KMS-11 (cell line): Measurements from ENCODE around the gene LEFTY1.

Source experiments
- H2AFZ ChIP-seq: fragments of 200-600 bp; sonication (generic); 2 replicates; pipeline ENCODE4 v1.6.1; 2016; ENCODE audit warnings: antibody characterized with exemption, mixed run types, low read depth
- H3K27ac ChIP-seq: fragments of 200-600 bp; sonication (generic); 2 replicates; pipeline ENCODE4 v1.6.1; 2016; ENCODE audit warnings: mild to moderate bottlenecking, mixed run types
- H3K27me3 ChIP-seq: fragments of 200-600 bp; sonication (generic); 2 replicates; pipeline ENCODE4 v1.6.1; 2017; ENCODE audit warnings: mild to moderate bottlenecking, low read depth, mixed run types, moderate library complexity; ENCODE audit not compliant: insufficient read depth
- H3K36me3 ChIP-seq: fragments of 200-600 bp; sonication (generic); 2 replicates; pipeline ENCODE4 v1.6.1; 2017; ENCODE audit warnings: mild to moderate bottlenecking, mixed run types; ENCODE audit not compliant: insufficient read depth
- H3K4me1 ChIP-seq: fragments of 200-600 bp; sonication (generic); 2 replicates; pipeline ENCODE4 v1.6.1; 2016; ENCODE audit warnings: mild to moderate bottlenecking, low read depth, mixed run types; ENCODE audit not compliant: poor library complexity, severe bottlenecking
- H3K4me2 ChIP-seq: fragments of 200-600 bp; sonication (generic); 2 replicates; pipeline ENCODE4 v1.7.0; 2016; ENCODE audit warnings: mild to moderate bottlenecking, mixed run types
- H3K4me3 ChIP-seq: fragments of 200-600 bp; sonication (generic); IDR thresholded peaks from 2 replicates; pipeline ENCODE4 v1.6.1; 2017; ENCODE audit warnings: low read depth, low read length, mixed read lengths; ENCODE audit not compliant: insufficient read depth
- H3K79me2 ChIP-seq: fragments of 200-600 bp; sonication (generic); 2 replicates; pipeline ENCODE4 v1.6.1; 2016; ENCODE audit warnings: low read depth, mixed run types; ENCODE audit not compliant: insufficient read depth
- H3K9ac ChIP-seq: fragments of 200-600 bp; sonication (generic); 2 replicates; pipeline ENCODE4 v1.6.1; 2016; ENCODE audit warnings: mild to moderate bottlenecking, mixed run types
- H4K20me1 ChIP-seq: fragments of 200-600 bp; sonication (generic); 2 replicates; pipeline ENCODE4 v1.6.1; 2016; ENCODE audit warnings: mild to moderate bottlenecking, mixed run types; ENCODE audit not compliant: insufficient read depth
- TF ChIP-seq, protein P1 (sequence below): fragments of 200-600 bp; sonication (generic); conservative IDR thresholded peaks from 2 replicates; pipeline ENCODE4 v1.6.1; 2017; ENCODE audit warnings: low read depth, mild to moderate bottlenecking, antibody characterized with exemption, low read length, moderate library complexity, mixed read lengths

Gene LEFTY1

DNA sequence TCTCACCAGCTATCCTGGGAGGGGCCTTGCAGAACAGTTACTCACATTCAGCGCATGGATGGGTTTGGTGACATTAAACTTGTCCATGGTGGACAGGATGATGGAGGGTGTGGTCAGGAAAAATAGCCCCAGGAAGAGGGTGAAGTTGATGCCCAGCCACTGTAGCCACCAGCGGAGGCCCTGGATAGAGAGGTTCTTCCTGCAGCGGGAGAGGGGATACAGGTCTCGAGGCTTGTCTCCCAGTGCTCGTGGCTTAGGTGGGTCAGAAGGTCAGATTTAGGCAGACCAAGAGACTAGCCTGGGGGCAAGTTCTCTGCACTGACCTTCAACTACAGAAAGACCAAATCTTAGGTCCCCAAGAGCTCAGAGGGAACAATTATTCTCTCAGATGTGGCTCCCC, 29.8 kb downstream of the LEFTY1 start:
- no peak overlapping the region for H3K4me3 ChIP-seq
- H2AFZ ChIP-seq, result no peak overlapping the region
- H3K27ac ChIP-seq, result no peak overlapping the region
- H3K9ac ChIP-seq, result no peak overlapping the region
- peaks cover 5% of the 10 kb centered on the region; the same call in 1 of the 2 replicates for H3K36me3 ChIP-seq
- H3K4me1 ChIP-seq, result peaks cover 45% of the 10 kb centered on the region
- H4K20me1 ChIP-seq, result no peaks in the 10 kb centered on the region
- no peaks in the 10 kb centered on the region for H3K79me2 ChIP-seq
- H3K27me3 ChIP-seq, result no peaks in the 10 kb centered on the region
- TF ChIP-seq, protein P1, sequence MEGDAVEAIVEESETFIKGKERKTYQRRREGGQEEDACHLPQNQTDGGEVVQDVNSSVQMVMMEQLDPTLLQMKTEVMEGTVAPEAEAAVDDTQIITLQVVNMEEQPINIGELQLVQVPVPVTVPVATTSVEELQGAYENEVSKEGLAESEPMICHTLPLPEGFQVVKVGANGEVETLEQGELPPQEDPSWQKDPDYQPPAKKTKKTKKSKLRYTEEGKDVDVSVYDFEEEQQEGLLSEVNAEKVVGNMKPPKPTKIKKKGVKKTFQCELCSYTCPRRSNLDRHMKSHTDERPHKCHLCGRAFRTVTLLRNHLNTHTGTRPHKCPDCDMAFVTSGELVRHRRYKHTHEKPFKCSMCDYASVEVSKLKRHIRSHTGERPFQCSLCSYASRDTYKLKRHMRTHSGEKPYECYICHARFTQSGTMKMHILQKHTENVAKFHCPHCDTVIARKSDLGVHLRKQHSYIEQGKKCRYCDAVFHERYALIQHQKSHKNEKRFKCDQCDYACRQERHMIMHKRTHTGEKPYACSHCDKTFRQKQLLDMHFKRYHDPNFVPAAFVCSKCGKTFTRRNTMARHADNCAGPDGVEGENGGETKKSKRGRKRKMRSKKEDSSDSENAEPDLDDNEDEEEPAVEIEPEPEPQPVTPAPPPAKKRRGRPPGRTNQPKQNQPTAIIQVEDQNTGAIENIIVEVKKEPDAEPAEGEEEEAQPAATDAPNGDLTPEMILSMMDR, result no peak
- no peak overlapping the region for H3K4me2 ChIP-seq

DNA sequence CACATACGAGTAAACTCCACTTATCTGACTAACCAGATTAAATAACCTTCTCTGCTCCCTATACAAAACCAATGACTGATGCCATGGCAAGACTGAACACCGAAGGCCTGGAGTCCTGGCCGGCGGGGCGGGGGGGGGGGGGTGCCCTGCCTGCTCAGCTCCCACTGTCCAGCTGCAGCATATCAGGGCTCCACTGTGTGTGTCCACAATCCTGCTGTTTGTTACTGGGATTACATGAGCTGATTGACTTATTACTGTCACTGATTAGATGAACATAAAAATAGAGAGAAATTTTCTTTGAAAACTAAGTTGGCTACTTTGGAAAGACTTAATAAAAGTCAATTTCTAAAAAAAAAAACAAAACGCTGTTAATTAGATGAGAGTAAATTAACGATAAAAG, 31.7 kb downstream of the LEFTY1 start:
- no peak overlapping the region for H2AFZ ChIP-seq
- H4K20me1 ChIP-seq, result no peaks in the 10 kb centered on the region
- no peaks in the 10 kb centered on the region for H3K27me3 ChIP-seq
- H3K79me2 ChIP-seq, result no peaks in the 10 kb centered on the region
- peak overlapping the region; percentile 99; the same call in 1 of the 2 replicates for H3K4me2 ChIP-seq
- peak overlapping the region; percentile 90 for H3K27ac ChIP-seq
- peak overlapping the region; percentile 0; the same call in 1 of the 2 replicates for H3K9ac ChIP-seq
- TF ChIP-seq, protein P1, result no peak
- H3K4me3 ChIP-seq, result no peak overlapping the region
- peaks cover 5% of the 10 kb centered on the region; the same call in 1 of the 2 replicates for H3K36me3 ChIP-seq
- peaks cover 64% of the 10 kb centered on the region for H3K4me1 ChIP-seq

DNA sequence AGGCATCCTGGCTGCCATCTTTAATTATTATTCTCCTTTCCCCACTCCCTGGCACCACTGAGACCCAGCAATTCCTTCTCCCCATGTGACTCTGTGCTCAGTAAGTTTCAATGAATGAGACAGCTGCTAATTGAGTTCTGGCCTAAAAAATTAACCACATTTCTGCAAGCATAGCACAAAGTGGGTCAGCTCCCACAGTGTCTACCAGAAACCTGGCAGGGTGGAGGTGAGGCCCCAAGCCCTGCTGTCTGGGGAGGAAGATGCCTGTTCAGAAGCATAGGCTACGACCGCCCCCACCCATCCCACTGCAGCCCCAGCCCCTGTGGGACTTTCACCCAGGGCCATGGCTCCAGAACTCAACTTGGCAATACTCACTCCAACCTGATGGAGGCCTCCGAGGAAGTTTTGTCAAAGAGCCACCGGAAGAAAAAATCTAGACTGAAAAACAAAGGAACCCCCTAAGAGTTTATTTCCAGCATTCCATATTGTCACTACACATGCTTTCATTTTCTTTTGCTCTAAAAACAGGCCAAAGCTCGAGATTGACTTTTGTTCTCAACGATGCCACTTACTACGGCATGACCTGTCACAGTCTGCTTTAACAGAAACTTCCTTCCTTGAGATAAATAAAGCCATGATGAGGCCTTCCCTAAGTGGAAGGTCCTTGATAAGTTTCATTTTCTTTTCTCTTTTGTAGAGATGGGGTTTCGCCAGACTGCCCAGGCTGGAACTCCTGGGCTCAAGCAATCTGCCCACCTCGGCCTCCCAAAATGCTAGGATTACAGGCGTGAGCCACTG, 33.2 kb downstream of the LEFTY1 start:
- Histone ChIP-seq H2AFZ (peak overlapping the region; percentile 15; the same call in 1 of the 2 replicates), H3K9ac (peak overlapping the region; percentile 65), H3K27me3 (no peaks in the 10 kb centered on the region), H4K20me1 (no peaks in the 10 kb centered on the region), H3K36me3 (no peaks in the 10 kb centered on the region; the same call in 1 of the 2 replicates), H3K4me1 (peaks cover 77% of the 10 kb centered on the region), H3K4me2 (peak overlapping the region; percentile 99), H3K4me3 (peak overlapping the region; percentile 83), H3K79me2 (no peaks in the 10 kb centered on the region), H3K27ac (peak overlapping the region; percentile 90)
- TF ChIP-seq, protein P1, result peak; percentile 48

DNA sequence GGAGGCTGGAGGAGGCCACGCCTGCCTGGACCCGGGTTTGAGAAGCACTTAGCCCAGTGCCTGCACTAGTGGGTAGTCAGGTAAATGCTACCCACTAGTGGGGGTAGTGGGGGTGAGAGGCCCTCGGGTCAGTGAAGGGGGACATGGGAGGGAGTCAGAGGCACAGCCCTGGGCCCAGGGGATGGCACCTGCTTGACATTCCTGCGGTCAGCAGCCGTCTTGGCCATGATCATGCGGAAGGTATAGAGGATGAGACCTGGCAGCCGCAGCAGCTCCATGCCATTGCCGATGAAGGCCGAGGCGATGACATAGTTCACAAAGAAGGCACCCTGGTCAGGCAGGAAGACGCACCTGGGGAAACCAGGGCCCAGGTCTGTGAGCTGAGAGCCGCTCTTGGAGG, 35.5 kb downstream of the LEFTY1 start:
- Histone ChIP-seq H3K9ac (no peak overlapping the region), H3K4me1 (peaks cover 80% of the 10 kb centered on the region), H3K4me3 (no peak overlapping the region), H2AFZ (no peak overlapping the region), H3K27me3 (no peaks in the 10 kb centered on the region), H3K36me3 (no peaks in the 10 kb centered on the region; the same call in 1 of the 2 replicates), H3K27ac (no peak overlapping the region), H4K20me1 (no peaks in the 10 kb centered on the region), H3K79me2 (no peaks in the 10 kb centered on the region), H3K4me2 (peak overlapping the region; percentile 69; the same call in 1 of the 2 replicates)
- TF ChIP-seq, protein P1, result no peak
